PC-3 (cell line): Measurements from ENCODE around the gene ATP5F1B. TPM values are rescaled to one million over a fixed set of nuclear protein-coding genes. Genes with fewer than 3 reads are reported as not detected.
A peak's percentile ranks its signal among the peaks of the same experiment; 100 is the strongest.

Experiments used
- ATAC-seq: fragments of 200-7000 bp; cut with Tn5 transposase; 2 replicates; pipeline ENCODE4 v1.9.1; 2020; ENCODE audit warnings: mild to moderate bottlenecking, moderate library complexity
- BruUV-seq: library from RNA; stranded (reverse); fragments of 400-500 nt; replicated peaks from 2 replicates; lab custom pipeline; 2021; lab: Mats Ljungman, UMichigan
- CTCF ChIA-PET: fragments of 300-600 bp; sonication (Branson Sonifier 250); formaldehyde crosslinking; loops from one replicate; lab custom pipeline; 2022; ENCODE audit warnings: antibody characterized with exemption; lab: Charles Lee
- POLR2A ChIA-PET: fragments of 300-600 bp; sonication (Branson Sonifier 250); formaldehyde crosslinking; loops from one replicate; lab custom pipeline; 2022; ENCODE audit warnings: antibody characterized with exemption; ENCODE audit not compliant: unreplicated experiment; lab: Charles Lee
- DNase-seq: peaks from one replicate; pipeline ENCODE4 v3.0.0-alpha.2; 2015
- H2AFZ ChIP-seq: fragments of 300-600 bp; sonication (generic); 2 replicates; pipeline ENCODE4 v1.6.0; 2016; ENCODE audit warnings: antibody characterized with exemption, low read length
- H3F3A ChIP-seq: fragments of 300-600 bp; sonication (generic); one replicate; pipeline ENCODE4 v1.6.0; 2017; ENCODE audit warnings: antibody characterized with exemption, low read length, control low read depth, mild to moderate bottlenecking; ENCODE audit not compliant: unreplicated experiment
- H3K27ac ChIP-seq: fragments of 300-600 bp; sonication (generic); 2 replicates; pipeline ENCODE4 v1.5.1; 2016; ENCODE audit warnings: mild to moderate bottlenecking, low read length
- H3K27me3 ChIP-seq: fragments of 300-600 bp; sonication (generic); 2 replicates; pipeline ENCODE4 v1.6.1; 2016; ENCODE audit warnings: low read length, mixed read lengths
- H3K36me3 ChIP-seq: fragments of 300-600 bp; sonication (generic); 2 replicates; pipeline ENCODE4 v1.6.1; 2016; ENCODE audit warnings: low read depth, mixed run types, low read length, mixed read lengths
- H3K4me1 ChIP-seq: fragments of 300-600 bp; sonication (generic); 2 replicates; pipeline ENCODE4 v1.5.1; 2016; ENCODE audit warnings: low read length; ENCODE audit not compliant: insufficient read depth
- H3K4me2 ChIP-seq: fragments of 300-600 bp; sonication (generic); 2 replicates; pipeline ENCODE4 v1.6.0; 2016; ENCODE audit warnings: low read length
- H3K4me3 ChIP-seq: fragments of 300-600 bp; sonication (generic); 2 replicates; pipeline ENCODE4 v1.5.1; 2016; ENCODE audit warnings: mild to moderate bottlenecking, low read length, mixed read lengths
- H3K79me2 ChIP-seq: fragments of 300-600 bp; sonication (generic); 2 replicates; pipeline ENCODE4 v1.6.1; 2017; ENCODE audit warnings: low read length, mixed read lengths
- H3K9ac ChIP-seq: fragments of 300-600 bp; sonication (generic); 2 replicates; pipeline ENCODE4 v1.6.0; 2016; ENCODE audit warnings: mild to moderate bottlenecking, low read length
- H3K9me2 ChIP-seq: fragments of 300-600 bp; sonication (generic); replicated peaks from 2 replicates; pipeline ENCODE4 v1.6.1; 2016; ENCODE audit warnings: mixed run types, low read length, mixed read lengths
- H3K9me3 ChIP-seq: fragments of 300-600 bp; sonication (generic); 2 replicates; pipeline ENCODE4 v1.6.1; 2016; ENCODE audit warnings: low read length, mixed read lengths
- H4K20me1 ChIP-seq: fragments of 300-600 bp; sonication (generic); 2 replicates; pipeline ENCODE4 v1.6.1; 2016; ENCODE audit warnings: low read length, mixed read lengths
- EZH2 ChIP-seq: fragments of 300-600 bp; sonication (generic); IDR thresholded peaks from one replicate; pipeline ENCODE4 v1.6.1; 2017; ENCODE audit warnings: antibody characterized with exemption, mild to moderate bottlenecking, low read length; ENCODE audit not compliant: unreplicated experiment
- EZH2phosphoT487 ChIP-seq: fragments of 300-600 bp; sonication (generic); IDR thresholded peaks from 2 replicates; pipeline ENCODE4 v1.6.1; 2018; ENCODE audit warnings: mild to moderate bottlenecking, antibody characterized with exemption, low read length, borderline replicate concordance
- intact Hi-C: fragments of 100-400 bp; cut with micrococcal nuclease; formaldehyde crosslinking; loops from 2 replicates; pipeline ENCODE4 v1.9.0; 2023
- total RNA-seq: library from RNA; depleted of rRNA; stranded (reverse); fragments of >200 nt; gene quantifications from 2 replicates; pipeline ENCODE4 v1.2.3, GENCODE V29; 2014
- TF ChIP-seq, protein P1 (sequence below): fragments of 300-600 bp; sonication (generic); conservative IDR thresholded peaks from 2 replicates; pipeline ENCODE4 v1.5.1; 2017; ENCODE audit warnings: antibody characterized with exemption, low read depth, mild to moderate bottlenecking, low read length

ATP5F1B gene
- total RNA-seq, 1 experiment from 2014 or later, result 1,046 TPM

DNA sequence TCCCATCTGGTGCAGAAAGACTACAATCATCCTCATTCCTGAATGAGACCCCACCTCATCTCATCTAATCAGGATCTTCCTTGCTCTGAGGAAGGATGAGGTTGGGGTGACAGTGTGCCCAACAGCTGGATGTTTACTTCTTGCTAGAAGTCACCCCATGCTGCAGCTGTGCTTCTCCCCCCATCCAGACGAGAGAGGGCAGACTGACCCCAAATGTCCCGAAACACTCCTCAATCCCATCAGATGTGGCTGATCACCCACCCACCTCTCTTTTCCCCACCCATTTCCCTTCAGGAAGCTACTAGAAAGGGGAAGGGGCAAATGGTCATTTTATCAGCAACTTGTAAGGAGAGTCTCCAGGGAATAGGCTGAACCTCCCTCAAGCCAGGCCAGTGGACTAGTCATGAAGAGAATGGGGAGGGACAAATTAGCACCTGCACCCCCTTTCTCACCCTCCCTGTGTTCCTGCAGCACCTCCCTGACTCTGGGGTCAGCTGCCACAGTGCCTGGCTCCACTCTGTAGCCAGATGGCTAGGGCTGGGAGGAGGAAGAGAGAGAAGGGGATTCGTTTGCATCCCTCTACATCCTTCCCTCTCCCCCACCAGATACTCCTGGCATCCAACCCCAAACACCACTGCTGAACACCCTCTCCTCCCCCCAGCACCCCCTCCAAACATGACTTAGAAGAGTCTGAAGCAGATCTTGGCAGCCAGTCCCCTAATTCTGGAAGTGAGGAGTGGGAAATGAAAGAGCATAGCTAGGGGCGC lies 12.9 kb downstream of the ATP5F1B start:
- Histone ChIP-seq H3K27ac (no peak overlapping the region), H3K9me2 (no peaks in the 10 kb centered on the region), H3K36me3 (peaks cover 4% of the 10 kb centered on the region; the same call in 1 of the 2 replicates), H3K4me3 (peak overlapping the region; percentile 90), H3F3A (peaks cover 7% of the 10 kb centered on the region), H3K79me2 (peaks cover 72% of the 10 kb centered on the region), H3K9ac (no peak overlapping the region), H3K4me1 (peaks cover 50% of the 10 kb centered on the region), H4K20me1 (peaks cover 11% of the 10 kb centered on the region; the same call in 1 of the 2 replicates), H3K9me3 (no peaks in the 10 kb centered on the region), H3K4me2 (peak overlapping the region; percentile 100), H3K27me3 (no peaks in the 10 kb centered on the region), H2AFZ (no peak overlapping the region)
- intact Hi-C loops, result no loop called here
- POLR2A ChIA-PET, result no interaction called here
- no peak for ATAC-seq
- no TSS peak for BruUV-seq
- DNase-seq, result no peak
- TF ChIP-seq EZH2phosphoT487, result no peak
- TF ChIP-seq EZH2, result no peak
- TF ChIP-seq, protein P1, sequence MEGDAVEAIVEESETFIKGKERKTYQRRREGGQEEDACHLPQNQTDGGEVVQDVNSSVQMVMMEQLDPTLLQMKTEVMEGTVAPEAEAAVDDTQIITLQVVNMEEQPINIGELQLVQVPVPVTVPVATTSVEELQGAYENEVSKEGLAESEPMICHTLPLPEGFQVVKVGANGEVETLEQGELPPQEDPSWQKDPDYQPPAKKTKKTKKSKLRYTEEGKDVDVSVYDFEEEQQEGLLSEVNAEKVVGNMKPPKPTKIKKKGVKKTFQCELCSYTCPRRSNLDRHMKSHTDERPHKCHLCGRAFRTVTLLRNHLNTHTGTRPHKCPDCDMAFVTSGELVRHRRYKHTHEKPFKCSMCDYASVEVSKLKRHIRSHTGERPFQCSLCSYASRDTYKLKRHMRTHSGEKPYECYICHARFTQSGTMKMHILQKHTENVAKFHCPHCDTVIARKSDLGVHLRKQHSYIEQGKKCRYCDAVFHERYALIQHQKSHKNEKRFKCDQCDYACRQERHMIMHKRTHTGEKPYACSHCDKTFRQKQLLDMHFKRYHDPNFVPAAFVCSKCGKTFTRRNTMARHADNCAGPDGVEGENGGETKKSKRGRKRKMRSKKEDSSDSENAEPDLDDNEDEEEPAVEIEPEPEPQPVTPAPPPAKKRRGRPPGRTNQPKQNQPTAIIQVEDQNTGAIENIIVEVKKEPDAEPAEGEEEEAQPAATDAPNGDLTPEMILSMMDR, result no peak
- CTCF ChIA-PET, result interaction anchor here (0.6 kb wide), 2 partner anchors 51 to 67 kb away, joined by 3 to 6 read pairs; no protein-coding TSS in a partner anchor

DNA sequence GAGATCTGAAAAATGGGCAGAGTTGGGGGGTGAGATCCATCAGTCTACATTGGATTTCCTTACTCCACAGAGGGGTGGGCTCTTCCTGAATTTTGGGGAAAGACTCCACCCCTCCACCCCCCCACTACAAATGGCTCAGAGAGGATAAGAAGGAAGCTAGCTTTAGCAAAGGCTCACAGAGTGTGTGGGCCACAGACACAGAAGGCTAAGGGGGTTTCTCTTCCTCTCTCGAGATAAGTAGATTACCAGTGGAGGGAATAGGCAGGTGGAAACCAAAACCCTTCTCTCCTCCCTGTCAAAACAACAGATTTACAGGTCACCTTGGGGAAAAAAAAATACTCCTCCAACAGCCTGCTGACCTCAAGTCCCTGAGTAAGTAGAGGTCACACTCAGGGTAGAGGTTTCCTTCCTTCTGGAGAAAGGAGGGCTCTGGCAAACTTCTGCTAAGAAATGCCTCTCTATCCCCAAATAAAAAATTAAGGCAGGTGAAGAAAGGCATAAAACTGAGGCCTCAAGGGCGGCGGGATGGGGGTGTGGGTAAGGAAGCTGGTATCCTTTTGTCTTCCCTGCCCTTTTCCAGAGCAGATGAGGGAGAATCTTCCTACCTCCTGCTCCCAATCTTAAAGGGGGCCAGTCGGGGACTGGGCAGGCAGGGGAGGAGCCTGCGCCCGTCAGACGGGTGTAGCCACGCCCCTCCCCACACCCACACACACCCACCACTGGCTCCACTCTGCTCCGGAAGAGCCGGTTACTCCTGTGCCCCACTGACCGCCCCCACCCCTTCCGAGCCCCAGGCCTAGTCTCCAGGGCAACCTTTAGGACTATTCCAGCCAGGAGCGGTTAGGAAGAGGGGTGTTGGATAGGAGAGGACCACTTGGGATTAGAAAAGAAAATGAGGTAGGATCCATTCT lies 13.7 kb downstream of the ATP5F1B start:
- H3K9ac ChIP-seq, result no peak overlapping the region
- H3K27ac ChIP-seq, result no peak overlapping the region
- peaks cover 6% of the 10 kb centered on the region; the same call in 1 of the 2 replicates for H4K20me1 ChIP-seq
- H3K36me3 ChIP-seq, result peaks cover under 1% of the 10 kb centered on the region; the same call in 1 of the 2 replicates
- H3K9me3 ChIP-seq, result no peaks in the 10 kb centered on the region
- peak overlapping the region; percentile 100 for H3K4me2 ChIP-seq
- intact Hi-C loops, result no loop called here
- no TSS peak for BruUV-seq
- peak overlapping the region; percentile 36 for H3K4me3 ChIP-seq
- H3K9me2 ChIP-seq, result no peaks in the 10 kb centered on the region
- DNase-seq (peak; percentile 60), ATAC-seq (peak; percentile 3; the same call in 1 of the 2 replicates)
- peaks cover 80% of the 10 kb centered on the region for H3K79me2 ChIP-seq
- no peak overlapping the region for H2AFZ ChIP-seq
- CTCF ChIA-PET, result interaction anchor here (0.6 kb wide), 1 partner anchor 52 kb away, joined by 6 read pairs; no protein-coding TSS in a partner anchor
- POLR2A ChIA-PET, result no interaction called here
- no peaks in the 10 kb centered on the region for H3K27me3 ChIP-seq
- H3F3A ChIP-seq, result no peaks in the 10 kb centered on the region
- H3K4me1 ChIP-seq, result peaks cover 50% of the 10 kb centered on the region
- TF ChIP-seq, protein P1, result no peak
- TF ChIP-seq EZH2phosphoT487 (no peak), EZH2 (no peak)
